Umbilical cord (tissue), 2 donors: ENCODE results near the gene SLC4A2. TPM values are rescaled to one million over a fixed set of nuclear protein-coding genes. Genes with fewer than 3 reads are reported as not detected.

Source experiments
- DNase-seq: peaks from one replicate; pipeline ENCODE4 v3.0.0-alpha.2; 2015; ENCODE audit warnings: low spot score
- total RNA-seq: library from RNA; depleted of rRNA; stranded (reverse); fragments of >200 nt; gene quantifications from one replicate; pipeline ENCODE4 v1.2.3, GENCODE V29; 2014; ENCODE audit warnings: low replicate concordance; ENCODE audit not compliant: insufficient read depth

The SLC4A2 gene
- total RNA-seq, 1 donor from 2014 or later = 52.0 TPM

DNA sequence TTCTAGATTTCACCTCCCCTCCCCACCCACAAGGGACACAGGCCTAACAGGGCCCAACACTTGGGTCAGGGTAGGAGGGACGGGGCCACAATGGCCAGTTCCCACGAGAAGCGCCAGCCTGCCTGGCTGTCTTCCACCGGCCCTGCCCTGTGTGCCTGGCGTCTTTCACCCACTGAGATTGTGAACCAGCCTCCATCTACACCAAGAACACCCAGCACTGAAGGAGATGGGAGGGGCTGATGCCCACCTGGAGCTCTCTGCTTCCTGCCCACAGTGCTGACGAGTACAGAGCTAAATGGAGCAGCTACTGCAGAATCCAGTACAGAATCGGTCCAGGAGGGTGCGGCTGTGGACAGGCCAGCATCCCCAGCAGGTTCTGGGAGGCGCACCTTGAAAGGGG, 13.4 kb upstream of the SLC4A2 start:
- no peak for DNase-seq

GRCh38 chr7:151046603-151047573, 12.5 kb upstream of the SLC4A2 start:
- DNase-seq = peak; percentile 97

- no peak for DNase-seq
These were observed 11.2 kb upstream of the SLC4A2 start, which contains the start of gene ASIC3 for GRCh38 chr7:151047976-151048815. Gene ASIC3 (plus strand): TSS chr7:151048531. CDS start chr7:151048886, 355 bp downstream.

DNA sequence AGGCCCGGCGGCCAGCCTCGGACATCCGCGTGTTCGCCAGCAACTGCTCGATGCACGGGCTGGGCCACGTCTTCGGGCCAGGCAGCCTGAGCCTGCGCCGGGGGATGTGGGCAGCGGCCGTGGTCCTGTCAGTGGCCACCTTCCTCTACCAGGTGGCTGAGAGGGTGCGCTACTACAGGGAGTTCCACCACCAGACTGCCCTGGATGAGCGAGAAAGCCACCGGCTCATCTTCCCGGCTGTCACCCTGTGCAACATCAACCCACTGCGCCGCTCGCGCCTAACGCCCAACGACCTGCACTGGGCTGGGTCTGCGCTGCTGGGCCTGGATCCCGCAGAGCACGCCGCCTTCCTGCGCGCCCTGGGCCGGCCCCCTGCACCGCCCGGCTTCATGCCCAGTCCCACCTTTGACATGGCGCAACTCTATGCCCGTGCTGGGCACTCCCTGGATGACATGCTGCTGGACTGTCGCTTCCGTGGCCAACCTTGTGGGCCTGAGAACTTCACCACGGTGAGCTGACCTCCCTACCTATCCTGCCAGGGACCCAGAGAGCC, 10.4 kb upstream of the SLC4A2 start:
- DNase-seq = no peak

- DNase-seq = peak; percentile 74
These were observed 8.3 kb upstream of the SLC4A2 start for GRCh38 chr7:151051108-151051507.

- no peak for DNase-seq
These were observed 6.3 kb upstream of the SLC4A2 start for GRCh38 chr7:151053096-151053495.

DNA sequence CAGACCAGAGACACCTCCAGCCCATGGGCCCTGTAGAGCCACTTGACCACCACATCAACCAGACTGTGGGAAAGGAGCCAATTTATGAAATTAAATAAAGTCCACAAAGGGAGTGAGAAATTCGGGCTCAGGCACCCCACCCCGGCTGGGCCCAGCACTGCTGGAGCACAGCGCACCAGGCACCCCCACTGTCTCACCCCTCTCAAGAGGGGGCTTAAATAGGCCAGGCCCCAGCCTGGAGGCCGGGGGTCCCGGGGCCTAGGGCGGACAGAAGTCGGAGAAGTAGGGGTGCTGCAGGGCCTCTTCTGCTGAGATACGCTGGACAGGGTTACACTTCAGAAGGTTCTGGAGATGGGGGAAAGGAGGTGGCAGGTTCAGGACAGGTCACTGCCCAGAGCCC, 5.6 kb upstream of the SLC4A2 start:
- DNase-seq = no peak

DNA sequence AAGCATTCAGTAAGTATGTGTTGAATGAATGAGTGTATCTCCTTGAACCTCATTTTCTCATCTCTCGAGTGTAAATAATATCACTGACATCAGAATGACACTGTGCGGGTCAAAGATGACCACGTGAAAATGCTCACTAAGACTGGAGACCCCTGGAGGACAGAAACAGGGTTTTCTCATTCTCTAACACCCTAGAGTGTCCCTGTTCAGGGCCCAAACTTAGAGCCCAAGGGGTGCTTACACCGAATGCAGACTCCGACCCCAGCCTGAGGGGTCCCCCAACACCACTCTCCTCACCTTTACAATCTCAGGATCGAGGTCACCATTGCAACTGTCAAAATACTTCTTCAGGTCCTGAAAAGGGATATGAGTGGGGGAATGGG, 3.1 kb upstream of the SLC4A2 start:
- DNase-seq = no peak

- no peak for DNase-seq
These were observed 2.5 kb upstream of the SLC4A2 start for GRCh38 chr7:151056666-151057505.

DNA sequence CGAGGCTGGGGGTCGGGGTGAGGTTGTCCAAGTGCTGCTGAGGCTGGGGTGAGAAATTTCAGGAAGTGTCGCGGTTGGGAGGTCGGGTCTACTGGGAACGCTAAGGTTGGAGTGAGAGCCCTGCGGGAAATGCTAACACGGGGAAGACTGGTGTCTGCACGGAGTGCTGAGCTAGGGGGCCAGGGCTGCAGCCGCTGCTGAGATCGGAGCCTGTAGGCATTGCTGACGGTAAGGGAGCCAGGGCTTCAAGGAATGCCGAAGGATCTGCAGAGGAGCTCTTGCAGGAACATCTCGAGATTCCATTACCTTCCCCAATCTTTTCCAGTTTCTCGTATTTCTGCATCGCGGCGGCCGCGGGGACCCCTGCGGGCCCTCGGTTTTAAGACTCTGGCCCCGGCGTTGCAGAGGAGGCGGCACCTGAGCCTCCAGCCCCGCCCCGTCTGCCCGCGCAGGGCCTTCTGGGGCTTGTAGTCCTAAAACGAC, 1.8 kb upstream of the SLC4A2 start, which contains the start of gene CDK5:
Gene CDK5, minus strand, starts transcription at position 392 of the 483 bp plus-strand sequence. Its CDS starts 49 bp downstream, at position 343.
- no peak for DNase-seq

DNA sequence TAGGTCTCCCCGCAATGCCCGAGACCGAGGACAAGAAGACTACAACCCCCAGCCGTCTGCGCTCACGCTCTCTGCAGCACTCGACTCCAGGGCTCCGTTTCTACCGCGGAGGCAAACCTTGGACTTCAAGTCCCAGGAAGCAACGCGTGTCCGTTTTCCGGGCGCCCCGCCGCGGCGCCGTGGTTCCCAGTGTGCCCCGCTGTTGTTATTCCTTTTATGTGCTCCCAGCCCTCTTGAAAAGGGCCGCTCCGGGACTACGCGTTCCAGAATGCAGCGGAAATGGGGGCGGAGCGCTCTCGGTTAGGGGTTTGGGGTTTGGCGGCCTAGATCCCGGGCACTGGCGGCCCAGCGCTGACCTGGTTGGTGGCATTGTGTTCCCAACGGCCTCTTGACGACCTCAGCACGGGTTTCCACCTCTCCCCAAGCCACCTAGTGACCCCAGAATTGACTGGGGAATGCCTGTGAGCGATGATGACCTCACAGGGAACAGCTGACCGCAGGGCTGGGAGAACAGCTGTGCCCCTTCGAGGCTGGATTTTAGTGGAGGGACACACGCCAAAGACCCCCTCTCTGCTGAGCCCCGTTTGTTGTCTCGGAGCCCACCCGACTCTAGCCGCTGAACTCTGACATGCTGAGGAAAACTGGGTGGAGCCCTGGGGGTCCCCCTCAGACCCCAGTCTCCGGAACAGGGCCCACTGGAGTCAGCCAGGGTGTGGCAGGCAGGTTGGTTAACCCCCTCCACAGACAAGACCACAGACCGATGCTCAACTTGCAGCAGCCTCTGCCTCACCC, 1.2 kb upstream of the SLC4A2 start:
- peak; percentile 100 for DNase-seq

DNA sequence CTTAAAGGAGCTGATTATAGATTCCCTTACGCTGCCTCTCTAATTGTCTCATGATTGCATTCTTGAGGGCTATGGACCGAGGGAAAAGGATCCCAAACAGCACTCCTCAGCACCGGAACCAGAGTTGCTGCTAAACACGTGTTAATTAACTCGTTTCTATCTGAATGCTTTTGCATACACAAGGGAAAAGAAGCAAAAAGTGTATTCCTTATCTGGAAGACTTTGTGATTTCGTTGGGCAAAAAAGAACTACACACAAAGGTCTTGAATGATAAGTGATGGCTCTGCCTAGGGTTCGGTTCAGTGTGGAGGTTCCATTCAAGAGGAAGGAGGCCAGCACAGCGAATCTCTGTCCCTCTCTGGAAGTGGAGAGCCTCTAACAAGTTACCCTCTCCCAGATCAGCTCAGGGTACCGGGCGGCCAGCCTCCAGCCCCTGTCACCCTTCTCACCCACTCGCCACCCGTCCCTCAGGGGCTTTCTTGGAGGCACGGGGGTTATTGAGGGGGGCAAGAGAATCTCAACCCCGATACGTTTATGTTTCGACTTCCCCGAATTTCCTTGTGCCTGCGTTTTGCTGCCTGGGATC, 515 bp upstream of the SLC4A2 start:
- DNase-seq = peak; percentile 38

DNA sequence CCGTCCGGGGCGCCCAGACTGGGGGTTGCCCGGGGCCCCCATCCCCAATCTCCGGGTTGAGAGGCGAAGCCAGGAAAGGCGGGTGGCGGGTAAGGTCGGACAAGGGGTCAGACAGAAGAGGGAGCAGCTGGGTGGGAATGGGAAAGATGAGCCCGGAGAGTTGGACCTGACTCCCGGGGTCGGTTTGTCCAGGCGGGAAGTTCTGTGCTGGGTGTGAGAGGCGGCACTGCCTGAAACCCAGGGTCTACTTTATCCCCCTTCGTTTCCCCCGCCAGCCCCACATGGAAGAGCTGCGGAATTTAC, 675 bp downstream of the SLC4A2 start:
- no peak for DNase-seq

GRCh38 chr7:151060416-151061212, 1.2 kb downstream of the SLC4A2 start:
- peak; percentile 44 for DNase-seq

DNA sequence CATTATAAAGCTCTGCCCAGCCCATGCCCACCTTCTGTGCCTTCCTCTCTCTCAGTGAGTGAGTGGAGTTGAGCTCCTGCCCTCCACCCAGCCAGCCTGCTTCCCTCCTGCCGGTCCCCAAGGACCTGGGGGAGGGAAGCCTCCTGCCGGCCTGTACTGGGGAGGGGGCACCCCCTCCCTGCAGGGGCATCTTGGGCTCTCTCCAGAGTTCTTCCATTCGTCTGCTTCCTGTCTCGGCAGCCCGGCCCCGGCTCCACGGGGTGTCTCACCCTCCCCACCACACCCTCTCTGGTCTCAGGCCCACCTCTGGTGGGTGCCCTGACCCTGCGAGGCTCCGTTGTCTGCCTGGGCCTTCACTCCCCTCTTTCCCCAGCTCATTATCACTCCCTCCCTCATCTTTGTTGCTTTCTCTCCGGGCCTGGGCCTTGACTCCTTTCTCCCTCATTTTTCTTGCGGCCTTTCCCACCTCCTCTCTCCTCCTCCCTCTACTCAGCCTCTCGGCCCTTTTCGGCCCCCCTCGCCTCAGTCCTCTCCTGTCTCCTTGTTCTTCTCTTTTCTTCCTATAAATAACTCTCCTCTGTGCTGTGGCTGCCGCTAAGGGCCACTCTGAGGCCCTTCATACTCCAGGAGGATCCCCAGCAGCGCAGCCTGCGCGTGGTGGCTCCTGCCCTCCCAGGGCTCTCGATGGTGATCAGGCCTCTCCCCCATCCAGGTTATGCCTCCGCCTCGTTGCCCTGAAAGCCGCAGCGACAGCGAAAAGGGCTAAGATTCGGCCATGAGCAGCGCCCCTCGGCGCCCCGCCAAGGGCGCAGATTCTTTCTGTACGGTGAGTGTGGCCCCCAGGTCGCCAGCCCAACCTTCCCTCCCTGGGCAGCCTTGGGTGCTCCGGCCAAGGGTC, 2.1 kb downstream of the SLC4A2 start:
- DNase-seq = peak; percentile 36

DNA sequence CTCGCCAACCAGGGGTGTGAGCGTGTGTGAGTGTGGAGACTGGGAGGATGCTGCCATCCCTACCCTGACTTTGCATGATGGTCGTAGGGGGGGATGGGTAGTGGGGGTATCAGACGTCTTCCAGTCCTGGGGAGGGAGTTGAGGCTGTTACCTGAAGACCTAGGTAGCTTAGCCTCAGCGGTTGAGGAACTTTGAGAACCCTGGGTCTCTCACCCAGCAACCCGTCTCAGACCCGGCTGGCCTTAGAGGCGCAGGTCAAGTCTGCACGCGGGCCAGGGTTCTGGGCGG, 2.7 kb downstream of the SLC4A2 start:
- DNase-seq = no peak

- peak; percentile 59 for DNase-seq
These were observed 3.2 kb downstream of the SLC4A2 start for GRCh38 chr7:151062399-151063211.
